GM21367 (cell line): Measurements from ENCODE around the gene MTREX.

Source experiments
- ATAC-seq: cut with Tn5 transposase; IDR thresholded peaks from one replicate; pipeline ENCODE4 v1.9.1; 2021; ENCODE audit not compliant: unreplicated experiment

MTREX gene

DNA sequence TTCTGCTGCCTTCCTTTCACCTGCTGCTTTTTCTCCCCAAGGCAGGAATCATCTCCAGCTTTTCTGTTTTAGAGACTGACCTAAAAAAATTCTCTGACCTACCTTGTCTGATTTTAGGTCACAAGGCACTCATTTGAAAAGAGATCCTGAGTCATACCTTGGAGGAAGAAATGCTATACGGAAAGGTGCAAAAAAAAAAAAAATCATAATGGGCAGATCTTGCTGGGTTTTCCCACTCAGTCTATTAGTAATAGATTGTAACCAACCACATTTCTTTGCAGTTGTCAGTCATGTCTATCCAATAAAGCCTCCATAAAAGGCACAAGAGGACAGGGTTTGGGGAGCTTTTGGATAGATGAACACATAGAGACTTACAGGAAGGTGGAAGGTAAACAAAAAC is 70.0 kb downstream of the MTREX start:
- ATAC-seq, result no peak

DNA sequence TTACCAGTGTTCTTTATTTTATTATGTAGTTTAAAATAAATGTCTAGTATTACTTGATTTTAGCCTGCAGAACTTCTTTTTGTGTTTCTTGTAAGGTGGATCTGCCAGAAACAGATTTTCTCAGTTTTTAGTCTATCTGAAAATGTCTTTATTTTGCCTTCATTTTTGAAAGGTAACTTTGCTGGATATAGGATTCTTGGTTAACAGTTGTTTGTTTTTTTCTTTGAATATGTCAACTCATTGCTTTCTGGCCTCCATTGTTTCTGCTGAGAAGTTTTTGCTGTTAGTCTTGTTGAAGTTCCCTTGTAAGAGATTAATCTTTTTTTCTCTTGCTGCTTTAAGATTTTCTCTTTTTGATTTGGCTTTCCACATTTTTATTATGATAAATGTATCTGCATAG is 75.5 kb downstream of the MTREX start:
- ATAC-seq, result no peak

DNA sequence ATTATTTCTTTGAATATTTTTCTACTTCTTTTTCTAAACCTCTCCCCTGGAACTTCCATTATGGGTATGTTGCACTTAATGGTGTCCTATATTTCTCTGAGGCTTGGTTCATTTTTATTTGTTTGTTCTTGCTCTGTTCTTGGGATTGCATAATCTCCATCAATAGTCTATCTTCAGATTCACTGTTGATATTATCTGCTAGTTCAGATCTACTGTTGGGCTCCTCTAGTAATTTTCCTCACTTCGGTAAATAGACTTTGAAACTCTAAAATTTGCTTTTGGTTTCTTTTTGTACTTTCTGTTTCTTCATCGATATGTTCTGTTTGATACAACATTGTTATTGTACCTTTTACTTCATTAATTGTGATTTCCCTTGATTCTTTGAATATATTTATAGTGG is 76.3 kb downstream of the MTREX start:
- ATAC-seq, result no peak

DNA sequence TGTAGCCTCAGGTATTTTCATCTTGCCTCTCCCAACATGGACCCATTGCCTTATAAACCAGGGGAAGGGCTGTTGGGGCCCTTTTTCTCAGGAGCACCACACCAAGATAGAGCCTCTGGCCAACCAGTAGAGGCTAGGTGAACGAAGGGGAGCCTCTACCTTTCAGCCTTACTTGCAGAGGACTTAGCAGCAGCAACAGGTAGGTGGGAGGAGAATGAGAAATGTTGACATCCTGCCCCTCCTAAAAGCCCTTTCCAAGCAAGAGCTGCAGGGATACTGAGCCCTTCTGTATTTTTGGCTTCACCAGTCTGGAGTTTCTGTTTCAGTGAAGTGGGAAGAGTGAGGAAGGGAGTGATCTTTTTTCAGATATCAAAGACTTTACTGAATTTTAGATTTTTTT is 77.4 kb downstream of the MTREX start:
- no peak for ATAC-seq

DNA sequence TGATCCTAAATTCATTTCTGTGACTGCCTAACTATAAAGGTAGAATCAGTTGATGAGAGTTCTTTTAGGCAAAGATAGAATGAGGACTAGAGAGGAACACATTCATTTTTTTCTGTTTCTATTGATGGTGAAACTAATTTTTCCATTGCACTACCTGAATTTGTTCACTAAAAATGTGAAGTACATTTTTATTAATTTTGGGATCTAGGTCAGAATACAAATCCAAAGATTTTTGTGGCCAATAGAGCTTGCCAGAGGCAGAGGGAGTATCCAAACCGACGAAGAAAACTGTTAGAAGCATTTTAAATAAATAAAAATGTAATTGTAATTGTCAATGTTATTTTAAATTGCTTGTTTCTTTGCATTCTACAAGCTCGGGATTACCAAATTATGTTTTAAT is 78.1 kb downstream of the MTREX start:
- no peak for ATAC-seq

DNA sequence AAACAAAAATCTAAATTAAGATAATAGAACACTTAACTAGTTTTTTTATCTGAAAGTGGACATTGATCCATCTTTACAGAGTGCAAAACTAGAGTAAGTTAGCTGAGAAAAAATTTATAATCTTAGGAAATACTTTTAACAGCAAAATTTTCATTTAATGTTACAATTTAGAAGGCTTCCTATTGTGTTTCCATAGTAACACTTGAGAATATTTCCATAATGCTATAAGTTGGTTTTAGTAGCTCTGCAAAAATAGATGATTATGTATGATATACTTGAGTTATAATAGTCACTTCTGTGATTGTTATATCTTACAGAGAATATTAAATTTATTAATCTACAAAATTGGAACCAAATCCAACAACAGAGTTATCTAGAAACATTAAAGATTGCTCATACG is 78.6 kb downstream of the MTREX start:
- ATAC-seq, result no peak

DNA sequence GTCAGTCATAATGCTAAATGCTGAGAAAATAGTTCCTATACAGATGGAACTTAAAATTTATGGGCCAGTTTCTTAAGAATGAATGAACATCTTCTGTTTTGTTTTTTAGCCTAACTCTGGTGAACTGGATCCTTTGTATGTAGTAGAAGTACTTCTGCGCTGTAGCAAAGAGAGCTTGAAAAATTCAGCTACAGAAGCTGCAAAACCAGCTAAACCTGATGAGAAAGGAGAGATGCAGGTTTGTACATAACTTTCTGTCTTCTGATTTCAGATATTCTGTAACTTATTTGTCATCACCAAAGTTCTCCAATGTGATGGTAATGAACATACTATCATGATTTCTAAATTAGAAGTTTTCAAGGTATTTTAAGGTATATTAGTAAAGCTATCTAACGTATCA is 80.1 kb downstream of the MTREX start:
- no peak for ATAC-seq

DNA sequence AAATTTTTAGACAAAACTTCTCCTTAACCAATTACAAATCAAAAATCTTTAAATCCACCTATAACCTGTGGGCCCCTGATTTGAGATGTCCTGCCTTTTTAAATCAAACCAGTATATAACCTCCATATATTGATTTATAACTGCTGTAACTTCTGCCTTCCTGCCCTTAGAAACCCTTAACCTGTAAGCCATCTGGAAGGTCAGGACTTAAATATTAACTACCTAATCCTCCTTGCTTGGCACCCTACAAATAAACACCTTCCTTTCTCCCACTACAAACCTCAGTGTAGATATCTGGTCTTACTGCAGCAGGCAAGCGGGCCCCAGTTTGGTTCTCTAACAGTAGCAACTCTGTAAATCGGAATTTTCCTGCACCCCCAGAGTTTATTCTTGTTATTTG is 83.9 kb downstream of the MTREX start:
- no peak for ATAC-seq

DNA sequence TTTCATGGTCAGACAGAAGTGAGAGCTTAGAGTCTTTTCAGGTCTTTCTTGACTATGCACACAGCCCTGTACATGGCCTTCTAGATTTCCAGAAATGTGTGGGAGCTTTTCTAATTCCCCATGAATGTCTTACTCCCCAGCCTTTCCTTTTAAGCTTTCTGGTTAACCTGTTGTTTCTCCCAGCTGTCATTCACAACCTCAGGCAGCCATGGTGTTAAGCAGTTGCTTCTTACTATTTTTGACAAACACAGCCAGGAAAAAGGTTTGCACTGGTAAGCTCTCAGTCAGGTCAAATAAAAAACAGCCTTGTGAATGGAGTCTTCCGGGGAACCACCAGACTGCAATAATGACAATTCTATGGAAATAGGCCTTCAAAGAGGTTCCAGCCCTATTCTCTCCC is 84.9 kb downstream of the MTREX start:
- no peak for ATAC-seq

DNA sequence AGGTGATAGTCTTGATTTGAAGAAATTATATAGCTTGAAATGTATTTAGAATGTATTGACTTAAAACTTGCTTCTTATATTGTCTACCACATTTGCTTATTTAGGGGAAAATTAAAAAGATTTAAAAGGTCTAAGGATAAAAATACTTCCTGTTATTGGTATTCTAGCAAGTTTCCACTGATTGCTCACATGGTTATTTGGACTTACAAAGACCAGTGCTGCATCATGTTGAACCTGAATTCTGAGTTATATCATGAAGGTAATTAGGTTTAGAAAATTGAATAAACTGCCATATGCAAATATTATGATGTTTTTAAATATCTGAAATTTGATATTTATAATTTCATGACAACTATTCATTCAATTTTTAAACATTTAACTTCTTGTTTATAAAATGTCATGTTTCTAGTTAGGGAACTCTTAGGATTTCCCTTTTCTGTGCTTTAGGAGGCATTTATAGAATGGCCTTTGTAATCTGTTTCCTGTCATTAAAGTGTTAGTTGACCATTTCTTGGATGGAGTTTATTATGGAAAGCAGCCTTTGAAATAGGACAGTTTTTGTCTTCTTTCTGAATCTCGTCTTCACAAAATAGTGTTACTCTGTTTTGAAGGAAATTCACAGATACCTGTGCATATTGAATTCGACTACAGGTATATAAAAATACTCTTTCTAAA is 85.8 kb downstream of the MTREX start:
- no peak for ATAC-seq

DNA sequence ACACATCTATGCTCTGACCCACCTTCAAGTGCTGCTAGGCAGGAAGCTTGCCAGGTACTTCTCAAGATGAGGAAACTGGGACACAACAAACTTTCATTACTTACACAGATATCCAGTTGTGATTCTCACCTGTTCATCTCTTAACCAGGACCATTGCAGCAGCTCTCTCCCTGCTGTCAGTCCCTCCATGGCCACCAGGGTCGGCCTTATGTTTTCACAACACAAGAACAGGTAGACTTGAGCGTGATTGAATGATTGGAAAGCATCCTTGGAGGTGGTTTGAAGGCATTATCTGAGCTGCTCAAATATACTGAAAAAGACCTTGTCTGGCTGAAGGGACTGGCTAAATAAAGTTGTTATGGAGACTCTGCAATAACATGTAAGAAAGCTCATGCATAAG is 94.4 kb downstream of the MTREX start:
- no peak for ATAC-seq

DNA sequence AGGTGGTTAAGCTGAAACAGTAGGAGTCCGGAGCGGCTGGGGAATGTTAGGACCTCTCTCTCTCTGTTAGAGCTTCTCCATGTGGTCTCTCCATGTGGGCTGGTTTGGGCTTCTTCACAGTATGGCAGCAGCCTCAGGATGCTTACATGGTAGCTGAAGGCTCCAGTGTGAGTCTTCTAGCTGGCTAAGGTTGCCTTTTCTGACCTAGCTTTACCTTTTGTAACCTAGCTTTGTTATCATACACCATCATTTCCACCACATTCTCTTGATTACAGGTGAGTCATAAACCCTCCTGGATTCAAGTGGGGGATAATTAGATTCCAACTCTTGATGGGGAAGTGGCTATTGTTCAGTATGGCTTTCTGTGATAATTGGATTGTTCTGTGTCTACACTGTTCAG is 98.5 kb downstream of the MTREX start:
- no peak for ATAC-seq

DNA sequence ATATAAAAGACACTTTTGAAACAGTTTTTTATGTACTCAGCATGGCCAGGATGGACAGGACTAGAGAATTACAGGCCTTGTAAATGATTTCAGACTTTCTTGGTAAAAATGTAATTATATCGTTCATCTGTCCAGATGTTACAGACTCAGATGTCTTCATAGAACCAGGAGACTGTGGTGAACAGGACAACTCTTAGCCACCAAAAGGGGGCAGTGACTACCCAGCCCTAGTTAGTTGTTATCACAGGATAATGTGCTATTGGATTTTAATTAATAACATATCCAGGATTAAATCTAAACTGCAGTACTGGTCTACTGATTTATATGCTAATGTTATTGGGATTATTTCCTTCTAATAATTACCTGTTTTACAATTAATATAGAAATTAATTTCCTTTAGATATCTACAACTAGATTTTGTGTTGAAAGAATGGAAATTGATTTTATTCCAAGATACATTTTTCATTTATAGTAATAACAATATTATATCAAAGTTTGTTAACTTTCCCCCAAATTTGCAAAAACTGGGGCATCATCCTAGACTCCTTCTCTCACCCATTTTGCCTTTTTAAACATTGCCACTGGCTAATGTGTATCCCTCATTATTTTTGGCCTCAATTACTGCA is 99.4 kb downstream of the MTREX start:
- no peak for ATAC-seq

DNA sequence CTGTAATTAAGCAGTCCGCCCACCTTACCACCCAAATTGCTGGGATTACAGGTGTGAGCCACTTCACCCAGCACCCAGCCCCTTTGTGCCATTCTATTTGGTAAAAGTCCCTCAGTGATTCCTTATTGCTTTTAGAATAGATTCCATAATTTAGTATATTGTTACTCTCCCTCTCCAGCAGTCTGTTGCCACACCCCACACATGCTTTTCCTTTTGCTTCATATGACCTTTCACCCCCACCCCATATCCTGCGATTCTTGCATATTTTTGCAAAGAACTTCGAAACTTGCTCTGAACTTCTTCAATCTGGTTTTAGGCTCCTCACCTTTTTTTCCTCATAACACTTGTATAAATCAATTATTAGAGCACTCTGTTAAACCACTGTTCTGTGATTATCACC is 100.2 kb downstream of the MTREX start:
- no peak for ATAC-seq

DNA sequence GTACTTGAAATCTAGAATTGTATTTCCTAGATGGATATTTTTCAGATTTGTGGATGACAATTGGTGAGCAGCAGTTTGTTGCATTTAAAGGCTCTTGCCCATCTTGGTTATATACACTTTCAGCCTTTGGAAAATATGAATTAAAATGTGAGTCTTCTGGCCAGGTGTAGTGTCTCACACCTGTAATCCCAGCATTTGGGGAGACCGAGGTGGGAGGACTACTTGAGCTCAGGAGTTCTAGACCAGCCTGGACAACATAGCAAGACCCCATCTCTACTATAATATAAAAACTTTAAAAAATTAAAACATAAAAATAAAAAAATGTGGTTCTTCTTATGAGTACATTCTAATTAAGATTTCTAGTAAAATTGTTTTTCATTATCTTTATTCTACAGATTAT is 102.0 kb downstream of the MTREX start:
- ATAC-seq, result no peak

DNA sequence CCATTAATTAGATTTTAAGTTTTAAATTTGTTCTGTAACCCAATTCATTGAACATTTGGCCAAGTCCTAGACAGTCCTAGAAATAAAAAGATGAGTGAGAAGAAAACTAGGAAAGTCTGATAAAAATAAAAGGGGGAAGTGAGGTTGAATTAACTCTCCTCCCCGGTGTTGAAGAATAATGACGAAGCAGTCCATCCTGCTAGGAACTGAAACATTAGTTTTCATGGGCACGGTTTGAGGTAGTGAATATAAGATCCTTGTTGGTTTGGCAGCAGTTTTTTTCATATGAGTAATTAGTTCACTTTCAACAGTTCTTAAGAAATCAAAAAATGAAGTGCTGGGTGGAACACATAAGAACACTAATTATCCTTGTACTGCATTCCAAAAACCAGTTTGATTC is 103.1 kb downstream of the MTREX start:
- ATAC-seq, result no peak

DNA sequence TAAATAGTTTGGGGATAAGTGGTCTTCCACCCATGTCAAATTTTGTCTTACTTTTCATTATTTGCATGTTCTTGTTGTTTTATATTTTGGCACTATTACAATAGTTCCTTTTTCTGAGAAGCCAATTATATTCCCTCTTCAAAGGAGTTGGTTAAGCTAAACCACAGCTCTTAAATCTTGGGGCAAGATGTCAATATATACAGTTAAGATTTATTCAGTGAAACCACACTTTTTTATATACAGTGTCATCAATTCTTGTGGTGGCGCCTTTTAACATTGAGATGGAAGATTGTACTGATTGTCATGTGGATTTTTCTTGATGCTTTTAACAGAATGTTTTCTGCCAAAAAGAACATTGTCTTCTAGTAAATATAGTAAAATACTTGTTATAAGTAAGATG is 104.1 kb downstream of the MTREX start:
- ATAC-seq, result no peak

DNA sequence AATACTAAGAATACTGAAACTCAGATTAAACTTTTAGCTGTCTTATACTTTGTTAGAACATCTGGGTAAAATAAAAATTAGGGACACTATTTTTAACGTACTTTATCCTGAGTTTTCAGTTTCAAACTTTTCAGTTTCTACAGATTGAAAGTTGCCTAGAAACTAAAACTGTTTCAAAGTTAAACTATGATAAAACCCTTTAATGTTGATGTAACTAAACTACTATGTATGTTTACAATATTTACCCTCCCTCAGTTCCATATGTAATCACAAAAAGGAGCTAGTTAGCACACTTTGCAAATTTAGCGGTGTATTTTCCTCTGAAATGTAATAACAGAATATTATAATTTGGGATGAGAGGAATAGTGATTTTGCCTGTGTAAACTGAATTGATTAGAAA is 105.9 kb downstream of the MTREX start:
- no peak for ATAC-seq

DNA sequence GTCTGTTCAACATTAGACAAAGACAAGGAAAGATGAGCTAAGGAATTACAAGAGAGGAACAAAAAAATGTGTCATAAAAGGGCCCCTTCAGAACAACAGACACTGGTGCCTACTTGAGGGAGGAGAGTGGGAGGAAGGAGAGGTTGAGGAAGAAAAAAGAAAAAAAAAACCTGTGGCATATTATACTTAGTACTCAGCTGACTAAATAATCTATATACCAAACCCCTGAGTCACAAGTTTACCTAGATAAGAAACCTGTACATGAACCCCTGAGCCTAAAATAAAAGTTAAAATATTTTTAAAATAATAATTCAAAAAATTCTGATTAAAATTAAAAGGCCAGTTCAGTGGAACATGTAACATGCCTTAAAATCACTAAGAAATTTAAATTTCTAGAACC is 107.3 kb downstream of the MTREX start:
- no peak for ATAC-seq

DNA sequence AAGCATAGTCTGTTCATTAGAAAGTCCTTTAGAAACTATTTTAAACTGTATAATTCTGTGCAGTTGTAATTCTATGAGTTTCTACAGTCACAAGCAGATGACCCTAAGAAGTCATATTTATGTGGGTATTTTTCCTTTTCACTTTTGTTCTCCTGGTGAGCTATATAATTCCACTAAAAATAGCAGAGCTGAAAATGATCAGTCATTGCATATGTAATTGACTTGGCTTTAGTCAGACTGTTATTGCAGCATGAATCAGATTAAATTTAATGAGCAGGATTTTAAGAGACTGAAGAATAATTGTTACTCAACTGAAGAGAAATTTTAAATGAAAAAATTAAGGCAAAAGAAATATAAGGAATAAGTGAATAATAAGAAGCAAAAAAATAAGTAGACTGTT is 108.5 kb downstream of the MTREX start:
- ATAC-seq, result no peak

DNA sequence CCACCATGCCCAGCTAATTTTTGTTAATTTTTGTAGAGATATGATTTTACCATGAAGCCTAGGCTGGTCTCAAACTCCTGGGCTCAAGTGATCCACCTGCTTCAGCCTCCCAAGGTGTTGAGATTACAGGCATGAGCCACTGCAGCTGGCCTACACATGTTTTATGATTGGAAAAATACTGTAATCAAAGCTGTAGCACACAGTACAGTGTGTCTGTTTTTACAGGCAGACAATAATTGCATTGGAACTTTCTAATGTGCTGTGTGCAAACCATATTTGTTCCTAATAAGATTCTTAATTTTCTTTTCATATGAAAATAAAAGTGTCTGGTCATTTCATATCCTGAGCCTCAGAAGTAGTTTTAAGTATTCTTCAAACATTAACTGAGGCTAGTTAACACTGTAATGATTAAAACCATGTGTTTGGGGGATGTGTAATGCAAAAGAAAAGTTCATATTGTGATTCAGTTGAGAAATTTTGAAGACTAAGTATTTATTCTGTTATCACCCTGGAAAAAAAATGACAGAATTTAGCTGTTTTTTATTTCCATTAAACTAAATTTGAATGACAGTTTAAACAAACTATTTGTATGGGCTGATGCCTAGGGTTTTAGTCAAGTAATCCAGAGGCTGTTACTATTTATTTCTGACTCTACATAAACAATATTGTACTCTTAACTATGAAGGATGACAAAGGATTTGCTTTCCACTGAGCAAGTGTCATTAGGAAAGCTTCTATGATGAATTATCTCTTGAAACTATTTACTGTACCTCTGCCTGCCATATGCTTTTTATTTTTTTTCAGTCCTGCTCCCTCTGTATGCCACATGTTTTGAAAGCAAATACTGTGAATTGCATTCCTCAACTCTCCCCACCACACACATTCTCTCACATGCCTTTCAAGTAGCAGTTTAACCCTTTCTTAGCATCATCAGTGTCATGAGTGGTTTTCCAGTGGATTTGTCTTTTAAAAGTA is 111.5 kb downstream of the MTREX start:
- no peak for ATAC-seq

DNA sequence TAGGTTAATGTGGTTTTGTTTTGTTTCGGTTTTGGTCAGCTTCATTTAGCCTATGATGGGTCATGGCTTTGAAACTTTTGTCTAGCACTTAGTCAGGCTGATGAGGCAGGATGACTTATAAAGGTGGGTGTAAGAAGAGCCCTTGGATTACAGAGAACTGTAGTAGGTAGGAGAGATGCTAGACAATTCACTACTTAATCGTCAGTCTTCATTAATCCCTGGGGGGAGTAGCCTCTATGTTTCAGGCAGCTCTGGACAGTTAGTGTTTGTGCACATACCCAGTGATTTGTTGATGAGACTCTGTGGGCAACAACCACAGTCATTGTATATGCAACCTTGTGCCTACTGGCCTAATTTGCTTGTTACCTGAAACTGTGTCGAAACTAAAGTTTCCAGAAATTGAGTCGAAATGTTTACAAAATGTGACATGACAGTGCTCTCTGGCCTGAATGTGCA is 113.3 kb downstream of the MTREX start:
- peak; percentile 90 for ATAC-seq
